Neural crest cell (in vitro differentiated cells): Measurements from ENCODE around the gene NDRG3. TPM values are rescaled to one million over a fixed set of nuclear protein-coding genes. Genes with fewer than 3 reads are reported as not detected.
"Not testable (repeated sequence)": the region's sequence is repeated elsewhere in the genome, so short reads cannot be mapped to it uniquely, and the experiment has no call there.

ENCODE experiments used
- DNase-seq: peaks from one replicate; pipeline ENCODE4 v3.0.0; 2021; ENCODE audit warnings: low read depth, mixed read lengths, low spot score
- H3K27ac Mint-ChIP-seq: one replicate; pipeline ENCODE4 v1.8.0; 2021; ENCODE audit warnings: mild to moderate bottlenecking, mixed read lengths; ENCODE audit not compliant: unreplicated experiment
- H3K27me3 Mint-ChIP-seq: 2 replicates; pipeline ENCODE4 v1.8.0; 2021; ENCODE audit warnings: low read depth, mild to moderate bottlenecking, mixed read lengths
- H3K36me3 Mint-ChIP-seq: 2 replicates; pipeline ENCODE4 v1.8.0; 2021; ENCODE audit warnings: low read depth, mild to moderate bottlenecking, mixed read lengths
- H3K4me1 Mint-ChIP-seq: 2 replicates; pipeline ENCODE4 v1.8.0; 2021; ENCODE audit warnings: mixed read lengths
- H3K4me3 Mint-ChIP-seq: one replicate; pipeline ENCODE4 v1.8.0; 2021; ENCODE audit warnings: mild to moderate bottlenecking, mixed read lengths
- H3K9me3 Mint-ChIP-seq: 2 replicates; pipeline ENCODE4 v1.8.0; 2021; ENCODE audit warnings: mixed read lengths
- total RNA-seq: library from RNA; stranded (reverse); gene quantifications from 2 replicates; pipeline ENCODE4 v1.2.1, GENCODE V29; 2021
- TF ChIP-seq, protein P1 (sequence below): fragments of 200-600 bp; sonication (generic); conservative IDR thresholded peaks from 2 replicates; pipeline ENCODE4 v1.5.0; 2021; ENCODE audit warnings: antibody characterized with exemption, mild to moderate bottlenecking

The NDRG3 gene
- total RNA-seq, 1 donor from 2014 or later, result 34.9 TPM

DNA sequence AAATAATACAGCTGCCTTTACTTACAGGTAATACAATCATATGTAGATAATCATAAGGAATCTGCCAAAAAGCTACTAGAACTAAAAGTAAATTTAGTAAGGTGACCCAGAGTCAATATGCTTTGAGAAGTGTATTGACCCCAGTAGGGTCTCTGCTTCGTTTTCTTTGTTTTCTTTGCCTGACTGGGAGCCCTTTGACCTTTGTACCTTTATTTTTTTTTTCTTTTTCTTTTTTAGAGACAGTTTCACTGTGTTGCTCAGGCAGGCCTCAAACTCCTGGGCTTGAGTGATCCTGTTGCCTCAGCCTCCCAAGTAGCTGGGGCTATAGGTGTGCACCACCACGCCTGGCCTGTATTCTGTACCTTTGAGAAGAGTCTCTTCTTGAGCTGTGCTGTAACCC is 122.4 kb downstream of the NDRG3 start:
- DNase-seq, result no peak
- Mint-ChIP-seq H3K4me3 (no peak overlapping the region), H3K36me3 (no peaks in the 10 kb centered on the region), H3K27me3 (no peaks in the 10 kb centered on the region), H3K27ac (no peak overlapping the region), H3K9me3 (no peaks in the 10 kb centered on the region), H3K4me1 (peaks cover 9% of the 10 kb centered on the region)
- TF ChIP-seq, protein P1, sequence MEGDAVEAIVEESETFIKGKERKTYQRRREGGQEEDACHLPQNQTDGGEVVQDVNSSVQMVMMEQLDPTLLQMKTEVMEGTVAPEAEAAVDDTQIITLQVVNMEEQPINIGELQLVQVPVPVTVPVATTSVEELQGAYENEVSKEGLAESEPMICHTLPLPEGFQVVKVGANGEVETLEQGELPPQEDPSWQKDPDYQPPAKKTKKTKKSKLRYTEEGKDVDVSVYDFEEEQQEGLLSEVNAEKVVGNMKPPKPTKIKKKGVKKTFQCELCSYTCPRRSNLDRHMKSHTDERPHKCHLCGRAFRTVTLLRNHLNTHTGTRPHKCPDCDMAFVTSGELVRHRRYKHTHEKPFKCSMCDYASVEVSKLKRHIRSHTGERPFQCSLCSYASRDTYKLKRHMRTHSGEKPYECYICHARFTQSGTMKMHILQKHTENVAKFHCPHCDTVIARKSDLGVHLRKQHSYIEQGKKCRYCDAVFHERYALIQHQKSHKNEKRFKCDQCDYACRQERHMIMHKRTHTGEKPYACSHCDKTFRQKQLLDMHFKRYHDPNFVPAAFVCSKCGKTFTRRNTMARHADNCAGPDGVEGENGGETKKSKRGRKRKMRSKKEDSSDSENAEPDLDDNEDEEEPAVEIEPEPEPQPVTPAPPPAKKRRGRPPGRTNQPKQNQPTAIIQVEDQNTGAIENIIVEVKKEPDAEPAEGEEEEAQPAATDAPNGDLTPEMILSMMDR, result no peak

DNA sequence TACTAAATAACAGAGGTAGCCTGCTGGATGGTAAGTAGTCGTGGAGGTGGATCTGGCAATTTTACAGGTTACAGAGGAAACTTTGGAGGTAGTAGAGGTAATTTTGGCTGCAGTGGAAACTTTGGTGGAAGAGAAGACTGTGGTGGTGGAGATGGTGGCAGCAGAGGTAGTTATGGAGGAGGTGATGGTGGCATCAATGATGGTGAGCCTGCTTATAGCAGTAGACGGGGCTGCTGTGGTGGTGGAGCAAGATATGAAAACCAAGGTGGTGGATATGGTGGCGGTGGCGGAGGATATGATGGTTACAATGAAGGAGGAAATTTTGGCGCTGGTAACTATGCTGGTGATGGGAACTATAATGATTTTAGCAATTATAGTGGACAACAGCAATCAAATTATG is 125.0 kb downstream of the NDRG3 start:
- Mint-ChIP-seq H3K9me3 (no peaks in the 10 kb centered on the region), H3K4me1 (peaks cover 6% of the 10 kb centered on the region), H3K4me3 (no peak overlapping the region), H3K27ac (no peak overlapping the region), H3K36me3 (no peaks in the 10 kb centered on the region), H3K27me3 (no peaks in the 10 kb centered on the region)
- DNase-seq, result no peak
- TF ChIP-seq, protein P1, result no peak

DNA sequence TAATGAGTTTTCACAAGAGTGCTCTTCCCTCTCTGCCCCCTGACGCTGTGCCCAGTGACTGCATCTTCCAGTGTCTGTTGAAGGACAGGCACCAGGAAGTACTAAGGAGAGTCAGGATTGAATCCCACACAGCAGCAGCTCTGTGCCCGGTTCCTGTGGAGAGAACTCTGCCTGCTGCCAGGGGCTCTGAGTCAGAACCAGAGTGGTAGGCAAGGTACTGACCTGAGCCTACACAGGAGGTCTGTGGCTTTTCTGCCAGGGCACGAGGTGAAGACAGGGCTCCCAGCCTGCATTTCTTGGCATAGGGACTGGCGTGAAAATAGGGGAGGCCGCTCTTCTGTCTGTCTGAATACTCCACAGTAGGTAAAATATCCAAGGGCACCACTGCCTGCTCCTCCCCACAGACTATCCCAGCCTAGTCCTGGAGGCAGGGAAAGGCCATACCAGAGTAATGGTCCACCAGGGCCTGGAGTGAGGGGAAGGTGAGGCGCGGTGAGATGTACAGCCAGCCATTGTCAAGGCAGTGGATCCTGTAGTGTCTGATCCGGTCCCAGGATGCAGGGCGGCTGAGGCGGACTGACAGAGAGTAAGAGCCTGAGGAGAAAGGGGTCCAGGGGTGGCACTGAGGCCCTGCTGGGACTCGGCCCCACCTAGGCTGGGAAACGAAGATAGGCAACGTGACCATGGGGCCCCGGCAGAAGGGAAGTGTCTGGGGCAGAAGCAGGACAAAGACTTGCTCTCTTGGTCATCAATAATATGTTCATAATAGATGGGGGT is 130.9 kb downstream of the NDRG3 start:
- Mint-ChIP-seq H3K27ac (no peak overlapping the region), H3K4me3 (no peak overlapping the region), H3K9me3 (no peaks in the 10 kb centered on the region), H3K4me1 (no peaks in the 10 kb centered on the region), H3K36me3 (peaks cover 8% of the 10 kb centered on the region), H3K27me3 (no peaks in the 10 kb centered on the region)
- DNase-seq, result no peak
- TF ChIP-seq, protein P1, result no peak

DNA sequence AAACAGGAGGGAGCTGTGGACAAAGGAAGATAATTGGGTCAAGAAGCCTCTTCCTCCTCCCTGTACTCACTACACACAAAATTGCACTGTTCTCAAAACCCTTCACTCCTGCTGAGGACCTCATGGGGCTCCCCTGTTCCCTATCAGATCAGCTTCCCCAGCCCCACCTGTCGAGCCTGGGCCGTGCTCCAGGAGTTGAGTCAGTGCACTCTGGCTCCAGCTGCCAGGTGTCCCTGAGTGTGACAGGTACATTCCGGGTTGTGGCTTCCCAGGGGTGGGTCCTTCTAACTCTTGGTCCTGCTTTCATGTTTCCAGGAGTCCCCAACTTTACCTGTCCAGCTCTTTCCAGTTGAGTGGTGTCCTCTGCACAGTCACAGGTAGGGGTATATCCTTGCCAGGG is 131.9 kb downstream of the NDRG3 start:
- H3K4me1 Mint-ChIP-seq, result no peaks in the 10 kb centered on the region
- H3K27me3 Mint-ChIP-seq, result no peaks in the 10 kb centered on the region
- no peak overlapping the region for H3K4me3 Mint-ChIP-seq
- TF ChIP-seq, protein P1, result no peak
- H3K36me3 Mint-ChIP-seq, result peaks cover 8% of the 10 kb centered on the region
- no peak for DNase-seq
- H3K9me3 Mint-ChIP-seq, result no peaks in the 10 kb centered on the region
- no peak overlapping the region for H3K27ac Mint-ChIP-seq

DNA sequence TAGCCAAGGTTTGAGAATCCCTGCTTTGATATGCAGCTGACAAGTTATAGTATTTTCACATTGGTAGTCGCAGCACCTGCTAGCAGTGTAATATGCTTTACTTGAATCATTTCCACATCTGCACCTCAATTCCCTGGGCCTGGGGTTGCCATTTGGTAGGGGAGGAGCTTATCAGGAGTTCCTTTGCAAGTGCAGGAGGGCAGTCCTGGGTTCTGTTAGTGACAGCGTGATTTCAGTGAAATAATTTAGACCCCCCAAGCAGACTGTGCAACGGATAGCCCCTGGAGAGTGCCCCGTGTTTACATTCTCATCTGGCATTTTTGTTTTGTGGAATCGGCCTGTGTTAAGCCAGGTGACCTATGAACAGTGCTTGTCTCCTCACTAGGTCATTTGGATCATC is 134.3 kb downstream of the NDRG3 start:
- TF ChIP-seq, protein P1, result no peak
- no peak for DNase-seq
- H3K27me3 Mint-ChIP-seq, result no peaks in the 10 kb centered on the region
- H3K4me1 Mint-ChIP-seq, result peaks cover 10% of the 10 kb centered on the region
- no peak overlapping the region for H3K27ac Mint-ChIP-seq
- no peaks in the 10 kb centered on the region for H3K9me3 Mint-ChIP-seq
- H3K4me3 Mint-ChIP-seq, result no peak overlapping the region
- peaks cover 8% of the 10 kb centered on the region for H3K36me3 Mint-ChIP-seq

DNA sequence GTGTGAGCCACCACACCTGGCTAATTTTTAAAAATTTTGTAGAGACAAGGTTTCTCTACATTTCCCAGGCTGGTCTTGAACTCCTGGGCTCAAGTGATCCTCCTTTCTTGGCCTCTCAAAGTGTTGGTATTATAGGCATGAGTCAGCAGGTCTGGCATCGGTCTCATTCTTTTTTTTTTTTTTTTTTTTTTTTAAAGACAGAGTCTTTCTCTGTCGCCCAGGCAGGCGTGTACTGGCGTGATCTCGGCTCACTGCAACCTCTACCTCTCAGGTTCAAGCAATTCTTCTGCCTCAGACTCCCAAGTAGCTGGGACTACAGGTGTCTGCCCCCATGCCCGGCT is 137.5 kb downstream of the NDRG3 start:
- H3K27ac Mint-ChIP-seq, H3K9me3 Mint-ChIP-seq, H3K36me3 Mint-ChIP-seq, DNase-seq, H3K27me3 Mint-ChIP-seq: not testable (repeated sequence)
- Mint-ChIP-seq H3K4me1 (peaks cover 21% of the 10 kb centered on the region), H3K4me3 (peak overlapping the region; percentile 69)
